HEK293T (cell line): ENCODE results near the gene IMPACT.

Source experiments
- CTBP1 ChIP-seq: fragments of 450-650 bp; IDR thresholded peaks from 2 replicates; pipeline ENCODE4 v1.6.1; 2016; ENCODE audit warnings: borderline replicate concordance
- ELF4 ChIP-seq: fragments of 450-650 bp; IDR thresholded peaks from 2 replicates; pipeline ENCODE4 v1.6.1; 2017; ENCODE audit warnings: antibody characterized with exemption
- FOXM1 ChIP-seq: fragments of 450-650 bp; IDR thresholded peaks from 2 replicates; pipeline ENCODE4 v1.6.1; 2017; ENCODE audit warnings: mild to moderate bottlenecking, borderline replicate concordance
- NFRKB ChIP-seq: fragments of 450-650 bp; IDR thresholded peaks from 2 replicates; pipeline ENCODE4 v1.6.1; 2016; ENCODE audit warnings: mild to moderate bottlenecking, moderate library complexity

DNA sequence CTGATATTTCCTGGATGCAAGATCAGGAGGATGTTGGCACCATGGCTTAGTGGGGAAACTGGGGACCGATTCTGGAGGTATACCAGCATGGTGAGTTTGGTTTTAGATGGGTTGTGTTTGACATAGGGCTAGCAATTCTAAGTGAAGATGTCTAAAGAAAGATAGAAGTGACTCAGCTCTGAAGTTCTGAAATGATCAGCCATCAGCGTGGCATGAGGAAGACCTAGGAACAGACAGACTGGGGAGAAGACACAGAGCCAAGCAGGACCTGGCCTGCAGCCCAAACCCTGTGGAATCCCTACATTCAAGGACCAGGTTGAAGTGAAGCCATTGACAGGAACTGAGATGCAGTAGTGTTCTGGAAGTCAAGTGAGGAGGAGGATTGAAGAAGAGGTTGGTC lies 73.7 kb downstream of the IMPACT start:
- TF ChIP-seq NFRKB (no peak), CTBP1 (no peak), FOXM1 (no peak), ELF4 (no peak)
